Bronchial epithelial cell (primary cell): ENCODE measurements around the gene ADAM23. TPM values are rescaled to one million over a fixed set of nuclear protein-coding genes. Genes with fewer than 3 reads are reported as not detected.

Source experiments
- DNase-seq: peaks from one replicate; pipeline ENCODE4 v3.0.0-alpha.2; 2010; ENCODE audit warnings: low read depth
- FAIRE-seq: peaks from 2 replicates; lab custom pipeline; 2011; peaks lifted over from hg19 to GRCh38; lab: Jason Lieb, UNC
- H3K27me3 ChIP-seq: 2 replicates; pipeline ENCODE4 v1.5.1; 2011; ENCODE audit warnings: low read length; ENCODE audit not compliant: control insufficient read depth, insufficient read depth
- H3K36me3 ChIP-seq: 2 replicates; pipeline ENCODE4 v1.5.1; 2011; ENCODE audit warnings: low read length; ENCODE audit not compliant: control insufficient read depth, insufficient read depth
- H3K4me3 ChIP-seq: 2 replicates; pipeline ENCODE4 v1.5.1; 2011; ENCODE audit warnings: mild to moderate bottlenecking, low read depth, low read length, control low read depth
- CTCF ChIP-seq: IDR thresholded peaks from 2 replicates; pipeline ENCODE4 v1.5.1; 2011; ENCODE audit warnings: mild to moderate bottlenecking, moderate library complexity, low read length, control low read depth, inconsistent platforms; ENCODE audit not compliant: insufficient read depth, severe bottlenecking
- total RNA-seq: library from RNA; depleted of rRNA; stranded (reverse); fragments of >200 nt; gene quantifications from 2 replicates; pipeline ENCODE4 v1.2.1, GENCODE V29; 2014

Gene ADAM23
- total RNA-seq, 1 donor from 2014 or later: under 0.01 TPM

- Histone ChIP-seq H3K4me3 (no peak overlapping the region), H3K36me3 (no peaks in the 10 kb centered on the region), H3K27me3 (no peaks in the 10 kb centered on the region)
- no peak for FAIRE-seq
- no peak for DNase-seq
- TF ChIP-seq CTCF: no peak
These were observed 19.0 kb downstream of the ADAM23 start for GRCh38 chr2:206462240-206462854.

- H3K36me3 ChIP-seq: no peaks in the 10 kb centered on the region
- no peak for TF ChIP-seq CTCF
- no peak for DNase-seq
- FAIRE-seq: no peak
- no peak overlapping the region for H3K4me3 ChIP-seq
- no peaks in the 10 kb centered on the region for H3K27me3 ChIP-seq
These were observed 20.4 kb downstream of the ADAM23 start for GRCh38 chr2:206463685-206464084.

DNA sequence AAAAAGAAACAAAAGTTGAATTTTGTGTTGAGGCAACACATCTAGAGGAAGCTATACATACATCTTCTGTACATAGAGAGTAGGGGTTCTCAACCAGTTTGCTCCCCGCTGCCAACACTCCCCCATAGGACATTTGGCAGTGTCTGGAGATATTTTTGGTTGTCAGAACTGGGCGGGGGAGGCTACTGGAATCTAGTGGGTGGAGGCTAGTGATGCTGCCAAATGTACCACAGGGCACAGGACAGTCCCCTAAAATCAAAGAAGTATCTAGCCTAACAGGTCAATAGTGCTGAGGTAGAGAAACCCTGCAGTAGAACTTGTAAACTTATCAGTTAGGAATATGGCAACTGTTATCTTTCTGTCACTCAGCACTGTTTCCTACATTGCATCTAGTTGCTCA is 21.3 kb downstream of the ADAM23 start:
- Histone ChIP-seq H3K4me3 (no peak overlapping the region), H3K27me3 (no peaks in the 10 kb centered on the region), H3K36me3 (no peaks in the 10 kb centered on the region)
- FAIRE-seq (no peak), DNase-seq (no peak)
- no peak for TF ChIP-seq CTCF

- H3K27me3 ChIP-seq: no peaks in the 10 kb centered on the region
- FAIRE-seq (no peak), DNase-seq (no peak)
- no peak for TF ChIP-seq CTCF
- no peaks in the 10 kb centered on the region for H3K36me3 ChIP-seq
- H3K4me3 ChIP-seq: no peak overlapping the region
These were observed 28.3 kb downstream of the ADAM23 start for GRCh38 chr2:206471524-206472062.

- Histone ChIP-seq H3K27me3 (no peaks in the 10 kb centered on the region), H3K36me3 (no peaks in the 10 kb centered on the region), H3K4me3 (no peak overlapping the region)
- DNase-seq (no peak), FAIRE-seq (no peak)
- TF ChIP-seq CTCF: no peak
These were observed 28.8 kb downstream of the ADAM23 start for GRCh38 chr2:206472094-206472493.

DNA sequence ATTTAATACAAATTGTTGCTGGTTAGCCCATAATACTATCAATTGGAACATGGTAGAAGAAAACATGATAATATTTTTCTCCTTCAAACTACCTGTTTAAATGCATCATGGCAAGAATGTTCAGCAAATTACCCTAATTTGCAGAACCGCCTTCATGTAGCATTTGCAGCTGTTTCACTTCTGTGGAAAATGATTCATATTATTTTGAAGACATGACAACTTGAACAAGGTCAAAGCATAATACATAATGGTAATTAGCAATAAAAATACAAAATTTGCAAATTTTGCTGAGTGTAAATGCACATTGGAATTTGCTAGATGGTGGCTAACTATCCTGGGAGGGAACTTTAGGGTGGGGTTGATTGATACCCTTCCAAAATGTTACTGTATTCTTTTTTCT is 30.8 kb downstream of the ADAM23 start:
- Histone ChIP-seq H3K27me3 (no peaks in the 10 kb centered on the region), H3K4me3 (no peak overlapping the region), H3K36me3 (no peaks in the 10 kb centered on the region)
- TF ChIP-seq CTCF: no peak
- DNase-seq (no peak), FAIRE-seq (no peak)
